Testis (tissue), 2 donors: Measurements from ENCODE around the gene PPFIBP1.

ENCODE experiments used
- POLR2A ChIP-seq: fragments of 450-650 bp; IDR thresholded peaks from one replicate; pipeline ENCODE4 v1.6.1; 2017; ENCODE audit warnings: antibody characterized with exemption, mild to moderate bottlenecking, moderate library complexity
- TF ChIP-seq, protein P1 (sequence below), 3 experiments: fragments of 450-650 bp in 2 of 3; fragments of 200-600 bp in 1 of 3; sonication (generic) in 1 of 3; IDR thresholded peaks; one replicate each; pipeline ENCODE4 v1.5.1; 2016 to 2019; ENCODE audit warnings: antibody characterized with exemption in 3 of 3, mild to moderate bottlenecking in 2 of 3, moderate library complexity in 1 of 3

DNA sequence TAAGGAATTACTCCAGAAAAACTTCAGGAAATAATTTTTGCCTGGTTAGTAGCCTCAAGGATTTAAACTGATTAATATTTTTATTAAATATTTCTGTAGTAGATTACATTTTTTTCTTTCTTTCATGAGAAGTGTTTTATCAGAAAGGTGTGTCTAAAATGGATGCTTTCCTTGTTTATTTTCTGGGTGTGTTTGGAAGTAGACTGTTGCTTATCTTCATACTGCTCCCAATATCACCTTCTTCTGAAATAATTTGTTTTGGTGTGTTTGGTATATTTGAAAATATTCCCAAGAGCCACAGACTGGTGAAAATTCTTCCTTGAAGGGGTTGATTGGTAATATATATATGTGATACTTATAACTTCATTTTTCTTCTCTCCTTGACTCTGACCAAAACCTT is 162.1 kb downstream of the PPFIBP1 start:
- TF ChIP-seq POLR2A = no peak
- TF ChIP-seq, protein P1, sequence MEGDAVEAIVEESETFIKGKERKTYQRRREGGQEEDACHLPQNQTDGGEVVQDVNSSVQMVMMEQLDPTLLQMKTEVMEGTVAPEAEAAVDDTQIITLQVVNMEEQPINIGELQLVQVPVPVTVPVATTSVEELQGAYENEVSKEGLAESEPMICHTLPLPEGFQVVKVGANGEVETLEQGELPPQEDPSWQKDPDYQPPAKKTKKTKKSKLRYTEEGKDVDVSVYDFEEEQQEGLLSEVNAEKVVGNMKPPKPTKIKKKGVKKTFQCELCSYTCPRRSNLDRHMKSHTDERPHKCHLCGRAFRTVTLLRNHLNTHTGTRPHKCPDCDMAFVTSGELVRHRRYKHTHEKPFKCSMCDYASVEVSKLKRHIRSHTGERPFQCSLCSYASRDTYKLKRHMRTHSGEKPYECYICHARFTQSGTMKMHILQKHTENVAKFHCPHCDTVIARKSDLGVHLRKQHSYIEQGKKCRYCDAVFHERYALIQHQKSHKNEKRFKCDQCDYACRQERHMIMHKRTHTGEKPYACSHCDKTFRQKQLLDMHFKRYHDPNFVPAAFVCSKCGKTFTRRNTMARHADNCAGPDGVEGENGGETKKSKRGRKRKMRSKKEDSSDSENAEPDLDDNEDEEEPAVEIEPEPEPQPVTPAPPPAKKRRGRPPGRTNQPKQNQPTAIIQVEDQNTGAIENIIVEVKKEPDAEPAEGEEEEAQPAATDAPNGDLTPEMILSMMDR (IDR thresholded peaks at IDR 0.05) = no peak
